Mononuclear cell (primary cell): ENCODE measurements around the gene CTNNA2. TPM values are rescaled to one million over a fixed set of nuclear protein-coding genes. Genes with fewer than 3 reads are reported as not detected.

Experiments used
- H3K27me3 ChIP-seq: 2 replicates; pipeline ENCODE4 v1.6.0; 2011; ENCODE audit warnings: low read length, control low read depth; ENCODE audit not compliant: insufficient read depth
- H3K4me1 ChIP-seq: 2 replicates; pipeline ENCODE4 v1.5.1; 2011; ENCODE audit warnings: mild to moderate bottlenecking, low read length, control low read depth; ENCODE audit not compliant: insufficient read depth
- H3K4me3 ChIP-seq: 2 replicates; pipeline ENCODE4 v1.5.1; 2011; ENCODE audit warnings: mild to moderate bottlenecking, low read length, moderate library complexity
- H3K9me3 ChIP-seq: 2 replicates; pipeline ENCODE4 v1.5.1; 2011; ENCODE audit warnings: low read depth, mild to moderate bottlenecking, control low read depth, low read length
- total RNA-seq: library from RNA; depleted of rRNA; stranded (reverse); fragments of >200 nt; gene quantifications from one replicate; pipeline ENCODE4 v1.2.3, GENCODE V29; 2012

Gene CTNNA2
- total RNA-seq, 1 donor: not detected

DNA sequence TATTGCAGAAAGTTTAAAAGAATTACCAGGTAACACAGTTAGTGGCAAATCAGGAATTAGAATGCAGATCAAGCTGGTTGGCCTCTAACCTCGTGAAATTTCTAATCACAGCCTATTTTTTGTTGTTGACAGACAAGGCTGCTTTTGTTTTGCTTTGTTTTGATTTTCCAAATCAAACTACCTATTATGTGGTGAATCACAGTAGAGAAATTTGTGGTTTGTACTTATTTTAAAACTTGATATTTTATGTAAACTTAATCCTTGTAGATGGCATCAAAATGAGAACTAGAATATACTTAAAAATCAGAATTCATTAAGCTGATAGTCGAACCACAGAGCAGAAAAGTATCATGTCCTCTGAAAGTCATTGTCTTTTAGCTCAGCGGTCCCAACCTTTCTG, 258.1 kb downstream of the CTNNA2 start:
- H3K27me3 ChIP-seq: no peaks in the 10 kb centered on the region
- H3K4me3 ChIP-seq: no peak overlapping the region
- no peaks in the 10 kb centered on the region for H3K4me1 ChIP-seq
- H3K9me3 ChIP-seq: no peaks in the 10 kb centered on the region

DNA sequence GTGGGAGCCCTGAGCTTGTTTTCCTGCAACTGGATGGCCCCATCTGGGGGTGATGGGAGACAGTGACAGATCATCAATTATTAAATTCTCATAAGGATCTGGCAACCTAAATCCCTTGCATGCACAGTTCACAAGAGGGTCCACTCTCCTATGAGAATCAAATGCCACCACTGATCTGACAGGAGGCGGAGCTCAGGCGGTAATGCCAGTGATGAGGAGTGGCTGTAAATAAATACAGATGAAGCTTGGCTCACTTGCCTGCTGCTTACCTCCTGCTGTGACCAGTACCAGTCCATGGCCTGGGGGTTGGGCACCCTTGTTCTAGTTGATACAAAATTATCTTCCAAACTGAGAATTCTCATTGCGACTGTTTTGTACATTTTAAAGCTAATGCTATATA, 258.6 kb downstream of the CTNNA2 start:
- no peaks in the 10 kb centered on the region for H3K27me3 ChIP-seq
- H3K9me3 ChIP-seq: no peaks in the 10 kb centered on the region
- no peak overlapping the region for H3K4me3 ChIP-seq
- H3K4me1 ChIP-seq: no peaks in the 10 kb centered on the region

DNA sequence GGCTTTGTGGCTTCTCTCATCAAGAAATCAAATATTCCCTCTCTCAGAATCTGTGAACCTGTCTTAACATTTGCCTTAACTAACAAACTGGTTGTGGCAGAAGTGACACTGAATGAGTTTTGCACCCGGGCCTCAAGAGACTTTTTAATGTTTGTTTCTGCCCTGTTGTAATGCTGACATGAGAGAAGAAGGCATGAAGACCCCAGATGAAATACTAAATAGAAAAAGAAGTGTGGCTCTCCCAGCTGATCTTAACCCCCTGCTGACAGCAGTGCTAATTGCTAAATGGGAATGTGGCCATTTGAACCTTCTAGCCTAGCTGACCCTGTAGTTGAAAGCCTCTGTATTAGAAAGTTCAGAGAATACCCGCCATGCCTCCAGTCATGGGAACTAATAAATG, 261.2 kb downstream of the CTNNA2 start:
- Histone ChIP-seq H3K4me3 (no peak overlapping the region), H3K27me3 (no peaks in the 10 kb centered on the region)

DNA sequence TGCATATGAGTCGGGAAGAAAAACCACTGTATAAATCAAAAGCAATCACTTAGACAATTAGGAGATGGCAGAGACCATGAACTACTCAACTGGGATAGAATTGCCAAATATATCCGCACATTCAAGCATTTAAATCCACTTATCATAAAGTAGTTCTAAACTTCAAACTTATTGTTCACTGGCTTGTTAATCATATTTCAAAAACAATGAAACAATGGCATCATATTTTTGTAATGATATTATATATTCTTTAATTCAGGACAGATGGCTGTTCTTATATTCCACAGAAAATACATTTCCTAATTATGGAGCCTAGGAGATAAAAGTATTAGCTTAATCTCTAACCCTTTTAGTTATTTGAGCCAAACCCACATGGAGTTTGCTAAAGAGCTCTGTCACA, 263.6 kb downstream of the CTNNA2 start:
- no peaks in the 10 kb centered on the region for H3K9me3 ChIP-seq
- H3K4me1 ChIP-seq: no peaks in the 10 kb centered on the region
- no peaks in the 10 kb centered on the region for H3K27me3 ChIP-seq
- H3K4me3 ChIP-seq: no peak overlapping the region

More for the DNA sequence above, 261.2 kb downstream of the CTNNA2 start:
- Histone ChIP-seq H3K9me3 (no peaks in the 10 kb centered on the region), H3K4me1 (no peaks in the 10 kb centered on the region)

DNA sequence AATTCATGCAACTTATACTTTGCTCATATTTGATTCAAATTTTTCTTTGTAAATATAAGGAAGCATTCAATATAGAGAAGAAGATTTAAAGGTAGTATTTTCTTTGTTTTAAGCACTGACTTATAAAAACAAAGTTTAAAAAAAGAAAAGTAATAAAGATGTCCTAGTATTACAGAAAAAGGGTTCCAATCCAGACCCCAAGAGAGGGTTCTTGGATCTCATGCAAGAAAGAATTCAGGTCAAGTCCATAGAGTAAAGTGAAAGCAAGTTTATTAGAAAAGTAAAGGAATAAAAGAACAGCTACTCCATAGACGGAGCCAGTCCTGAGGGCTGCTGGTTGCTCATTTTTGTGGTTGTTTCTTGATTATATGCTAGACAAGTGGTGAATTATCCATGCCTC, 267.9 kb downstream of the CTNNA2 start:
- no peak overlapping the region for H3K4me3 ChIP-seq

DNA sequence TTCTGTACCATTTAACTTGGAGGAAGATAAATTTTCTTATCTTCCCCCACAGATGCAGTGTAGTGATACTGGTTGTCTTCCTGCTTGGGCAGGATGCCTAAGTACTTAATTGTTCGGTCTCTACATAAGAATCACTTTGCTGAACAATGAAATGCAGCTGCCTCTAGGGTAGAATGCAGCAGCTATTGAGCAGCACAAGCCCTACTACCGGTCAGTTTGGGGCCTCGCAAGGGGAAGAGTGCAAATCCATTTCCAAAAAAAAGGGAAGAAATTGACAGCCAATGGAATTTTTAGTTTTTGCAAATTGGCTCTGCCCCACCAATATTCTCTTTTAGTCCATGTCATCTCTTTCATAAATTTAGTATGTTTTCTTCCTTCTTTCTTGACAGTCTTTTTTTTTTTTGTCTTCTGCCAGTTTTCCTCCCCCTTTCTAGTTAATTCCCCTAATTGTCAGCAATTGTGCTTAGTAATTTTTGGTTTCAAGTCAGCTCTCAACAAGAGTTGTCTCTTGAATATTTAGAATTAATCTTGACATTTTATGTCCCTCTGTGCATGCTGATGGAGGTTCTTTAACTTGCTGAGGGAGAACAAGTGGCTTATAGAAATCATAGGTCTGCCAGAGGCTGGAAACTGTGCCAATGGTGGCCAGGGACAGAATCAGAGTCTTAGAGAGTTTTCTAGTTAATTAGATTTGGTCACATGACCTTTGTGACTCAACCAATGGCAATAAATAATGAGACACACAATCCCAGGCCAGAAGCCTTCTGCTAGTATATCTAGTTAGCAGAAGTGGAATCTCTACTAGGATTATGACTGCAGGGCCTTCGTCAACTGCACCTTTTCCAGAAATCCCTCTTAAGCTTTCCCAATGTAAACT, 270.0 kb downstream of the CTNNA2 start:
- Histone ChIP-seq H3K4me3 (no peak overlapping the region), H3K4me1 (no peaks in the 10 kb centered on the region), H3K9me3 (no peaks in the 10 kb centered on the region), H3K27me3 (no peaks in the 10 kb centered on the region)

More for the DNA sequence above, 267.9 kb downstream of the CTNNA2 start:
- Histone ChIP-seq H3K9me3 (no peaks in the 10 kb centered on the region), H3K27me3 (no peaks in the 10 kb centered on the region), H3K4me1 (no peaks in the 10 kb centered on the region)

DNA sequence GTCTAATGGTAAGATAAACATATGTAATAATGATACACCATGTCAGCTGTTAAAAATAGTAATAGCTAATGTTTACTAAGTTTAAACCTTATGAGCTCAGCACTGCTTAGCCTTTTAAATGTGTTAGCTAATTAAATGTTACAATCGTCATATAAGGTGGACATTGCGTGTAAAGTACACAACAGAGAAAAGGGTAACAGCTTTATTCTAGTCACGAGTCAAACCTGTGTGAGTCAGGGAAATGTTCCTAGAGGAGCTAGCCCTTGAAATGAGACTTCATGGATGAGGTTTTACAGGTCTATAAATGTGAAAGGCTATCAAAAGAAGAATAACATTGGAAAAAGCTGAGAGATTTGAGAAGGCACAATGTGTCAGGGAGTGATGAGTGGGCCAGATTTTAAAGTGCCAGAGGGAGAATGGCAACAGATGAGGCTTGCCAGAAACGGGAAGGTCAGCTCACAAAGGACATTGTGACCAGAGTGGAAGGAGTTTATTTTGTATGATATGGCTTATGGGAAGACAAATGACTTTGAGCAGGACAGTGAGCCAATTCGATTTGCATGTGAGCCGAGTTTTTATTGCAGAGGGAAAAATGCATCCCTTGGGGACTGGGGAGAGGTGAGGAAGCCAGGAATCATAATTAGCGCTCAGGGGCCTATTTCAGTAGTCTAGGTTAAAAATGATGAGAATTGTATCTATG, 276.3 kb downstream of the CTNNA2 start:
- no peaks in the 10 kb centered on the region for H3K4me1 ChIP-seq
- no peaks in the 10 kb centered on the region for H3K9me3 ChIP-seq
- no peak overlapping the region for H3K4me3 ChIP-seq
- H3K27me3 ChIP-seq: no peaks in the 10 kb centered on the region

DNA sequence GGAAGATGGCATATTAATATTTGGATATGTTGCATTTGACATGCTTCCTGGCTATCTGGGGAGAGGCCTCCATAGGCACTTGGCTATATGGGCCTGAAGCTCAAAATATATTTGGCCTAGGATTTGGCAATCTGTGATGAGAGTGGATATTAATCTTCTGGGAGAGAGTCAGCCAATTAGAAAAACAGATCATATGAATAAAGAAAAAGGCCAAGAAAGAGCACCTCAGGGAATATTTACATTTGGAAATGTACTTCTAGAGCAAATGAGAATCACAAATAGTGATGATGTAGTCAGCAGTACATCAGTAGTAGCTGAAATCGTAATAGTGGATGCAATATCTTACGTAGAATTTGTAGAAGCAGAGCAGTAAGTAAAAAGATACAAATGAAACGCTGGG, 277.0 kb downstream of the CTNNA2 start:
- Histone ChIP-seq H3K9me3 (no peaks in the 10 kb centered on the region), H3K4me1 (no peaks in the 10 kb centered on the region), H3K27me3 (no peaks in the 10 kb centered on the region), H3K4me3 (no peak overlapping the region)

DNA sequence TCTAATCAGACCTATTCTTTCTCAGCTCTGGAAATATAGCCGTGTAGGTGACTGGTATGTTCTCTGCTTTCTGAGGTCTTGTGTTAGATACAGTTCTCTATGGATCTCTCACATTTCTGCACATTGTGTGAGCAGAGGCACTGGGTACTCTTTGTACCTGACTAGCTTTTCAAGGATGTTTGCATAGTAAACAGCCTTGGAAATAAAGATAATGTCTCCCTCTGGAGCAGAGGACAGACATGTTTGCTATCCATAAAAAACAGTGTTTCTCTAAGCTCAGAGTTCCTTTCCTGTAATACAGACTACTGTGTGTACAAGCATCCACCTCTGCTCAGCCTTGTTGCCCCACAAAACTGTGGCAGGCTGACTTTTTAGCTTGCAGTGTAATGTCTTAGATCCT, 279.2 kb downstream of the CTNNA2 start:
- H3K27me3 ChIP-seq: no peaks in the 10 kb centered on the region
- H3K9me3 ChIP-seq: no peaks in the 10 kb centered on the region
- H3K4me3 ChIP-seq: no peak overlapping the region
- no peaks in the 10 kb centered on the region for H3K4me1 ChIP-seq

DNA sequence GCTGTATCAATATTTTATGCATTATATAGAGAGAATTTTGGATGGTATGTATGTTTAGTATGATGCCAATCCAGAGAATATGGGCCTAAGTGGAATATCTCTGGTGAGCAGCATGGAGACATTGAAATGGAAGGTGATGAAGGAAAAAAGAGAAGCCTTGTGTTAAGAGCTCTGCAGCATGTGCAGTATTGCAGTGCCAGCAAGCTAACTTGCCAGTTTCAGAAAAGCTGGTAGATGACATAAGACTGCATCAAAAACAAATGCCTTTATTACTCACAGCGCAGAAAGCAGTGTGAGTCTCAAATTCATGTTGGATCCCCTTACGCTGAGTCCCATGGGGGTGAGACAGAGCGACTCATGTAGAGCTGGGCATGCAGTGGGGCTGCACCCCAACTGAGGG, 280.2 kb downstream of the CTNNA2 start:
- H3K4me1 ChIP-seq: no peaks in the 10 kb centered on the region
- H3K9me3 ChIP-seq: no peaks in the 10 kb centered on the region
- no peak overlapping the region for H3K4me3 ChIP-seq
- no peaks in the 10 kb centered on the region for H3K27me3 ChIP-seq

DNA sequence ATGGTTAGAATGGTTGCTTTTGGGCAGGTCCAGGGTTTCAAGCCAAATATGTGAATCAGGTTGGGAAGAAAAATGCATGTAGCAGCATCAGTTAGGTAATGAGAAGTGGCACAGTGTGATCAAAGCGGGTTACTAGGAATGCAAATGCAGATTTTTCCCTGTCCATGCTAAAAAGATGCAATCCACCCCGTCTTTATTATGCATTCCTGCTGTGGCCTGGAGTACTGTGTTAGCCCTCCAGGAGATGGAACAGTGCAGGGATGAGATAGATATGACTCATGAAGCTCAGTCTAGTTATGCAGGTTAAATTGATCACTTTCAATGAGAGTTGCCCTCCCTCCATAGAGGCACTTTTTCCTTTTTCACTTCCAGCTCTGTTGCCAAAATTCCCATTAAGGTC, 283.8 kb downstream of the CTNNA2 start:
- Histone ChIP-seq H3K4me3 (no peak overlapping the region), H3K4me1 (no peaks in the 10 kb centered on the region), H3K27me3 (no peaks in the 10 kb centered on the region), H3K9me3 (no peaks in the 10 kb centered on the region)

DNA sequence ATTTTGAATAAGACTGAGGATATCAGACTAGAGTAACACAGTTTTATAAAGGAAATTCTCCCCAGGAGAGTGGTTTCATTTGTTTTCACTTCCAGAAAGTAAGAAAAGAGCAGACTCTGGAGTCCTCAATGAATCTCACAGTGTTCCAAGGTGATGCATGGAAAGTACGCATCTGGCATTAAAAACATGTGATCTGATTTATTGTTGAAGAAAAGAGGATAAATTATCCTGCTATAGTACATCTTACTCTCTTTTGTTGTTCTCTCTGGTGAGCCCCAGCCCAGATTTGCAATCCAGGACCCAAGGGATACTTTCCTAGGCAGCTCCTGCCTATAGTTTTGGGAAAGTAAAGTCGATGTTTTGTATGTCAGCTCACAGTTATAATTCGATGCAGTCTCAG, 285.9 kb downstream of the CTNNA2 start:
- H3K27me3 ChIP-seq: no peaks in the 10 kb centered on the region
- no peaks in the 10 kb centered on the region for H3K9me3 ChIP-seq
- no peak overlapping the region for H3K4me3 ChIP-seq
- H3K4me1 ChIP-seq: no peaks in the 10 kb centered on the region

DNA sequence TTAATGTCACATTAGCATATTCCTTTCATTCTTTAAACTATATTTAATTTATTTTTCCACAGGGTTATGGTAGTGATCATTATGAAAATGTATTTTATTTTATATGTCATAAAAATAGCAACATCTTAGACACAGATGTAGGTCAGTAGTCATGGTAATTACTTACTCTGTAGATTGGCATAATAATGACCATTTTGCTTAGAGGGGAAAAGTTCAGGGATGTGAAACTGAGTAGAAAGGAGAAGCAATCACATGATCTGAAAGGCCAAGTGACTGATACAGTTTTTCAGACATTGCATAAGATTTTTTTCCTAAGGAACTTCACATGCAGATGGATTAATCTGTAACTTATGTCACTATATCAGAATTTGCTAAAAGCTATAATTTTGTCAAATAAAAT, 286.9 kb downstream of the CTNNA2 start:
- Histone ChIP-seq H3K9me3 (no peaks in the 10 kb centered on the region), H3K4me3 (no peak overlapping the region), H3K27me3 (no peaks in the 10 kb centered on the region), H3K4me1 (no peaks in the 10 kb centered on the region)

DNA sequence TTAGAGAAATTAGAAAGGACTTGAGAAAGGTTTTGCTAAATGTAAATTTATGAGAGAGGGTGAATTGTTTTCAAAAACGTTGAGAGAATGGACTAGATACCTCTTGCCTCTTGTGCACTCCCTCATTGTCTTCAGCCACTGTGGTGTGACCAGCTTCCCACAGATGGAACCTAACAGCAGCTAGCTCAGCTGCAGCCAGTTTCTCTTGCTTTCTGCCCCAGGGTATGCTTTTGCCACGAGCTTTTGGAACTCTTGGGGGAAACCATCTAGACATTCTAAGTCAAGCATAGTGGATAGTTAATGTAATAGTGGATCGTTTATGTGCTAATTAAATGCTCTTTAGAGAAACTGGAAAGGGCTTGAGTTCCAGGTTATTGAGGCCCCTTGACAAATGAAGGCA, 288.2 kb downstream of the CTNNA2 start:
- Histone ChIP-seq H3K27me3 (no peaks in the 10 kb centered on the region), H3K4me3 (no peak overlapping the region), H3K9me3 (no peaks in the 10 kb centered on the region), H3K4me1 (no peaks in the 10 kb centered on the region)

DNA sequence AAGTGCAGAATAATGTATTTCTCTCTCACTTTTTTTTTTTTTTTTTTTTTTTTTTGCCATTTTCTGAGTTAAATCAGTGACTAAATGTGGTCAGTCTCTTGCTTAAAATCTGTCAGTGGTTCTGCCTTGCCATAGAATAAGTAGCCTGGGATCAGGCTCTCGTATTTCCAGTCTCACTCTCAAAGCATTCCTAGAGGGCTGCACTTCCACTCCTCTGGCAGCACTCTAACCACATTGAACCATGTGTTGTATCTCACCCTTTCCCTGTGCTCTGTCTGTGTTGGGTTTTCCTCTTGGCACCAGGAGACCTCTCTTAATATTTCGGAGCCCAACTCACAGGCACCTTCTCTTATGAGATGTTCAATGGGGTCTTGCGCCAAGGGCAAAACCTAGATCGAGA, 304.4 kb downstream of the CTNNA2 start:
- Histone ChIP-seq H3K4me3 (no peak overlapping the region), H3K9me3 (no peaks in the 10 kb centered on the region), H3K27me3 (no peaks in the 10 kb centered on the region), H3K4me1 (no peaks in the 10 kb centered on the region)

DNA sequence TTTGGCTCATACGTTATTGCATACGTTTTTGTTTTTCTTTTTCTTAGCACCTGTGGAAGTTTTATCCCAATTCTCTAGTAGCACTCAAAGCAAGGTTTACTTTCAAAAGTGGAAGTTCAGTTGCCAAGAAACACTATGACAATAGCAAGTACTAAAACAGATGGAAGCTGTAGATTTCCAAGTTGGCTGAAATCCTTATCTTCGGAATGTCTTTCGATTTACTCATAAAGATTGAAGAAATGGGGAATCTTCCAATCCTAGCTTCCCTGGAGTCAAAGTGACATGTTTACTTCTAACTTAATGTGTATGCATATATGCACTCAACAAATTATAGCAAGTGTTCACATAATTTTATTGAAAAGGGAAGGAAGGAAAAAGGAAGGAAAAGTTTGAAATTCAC, 307.4 kb downstream of the CTNNA2 start:
- H3K27me3 ChIP-seq: no peaks in the 10 kb centered on the region
- H3K4me3 ChIP-seq: no peak overlapping the region
- H3K4me1 ChIP-seq: no peaks in the 10 kb centered on the region
- H3K9me3 ChIP-seq: no peaks in the 10 kb centered on the region
